IMR-90 (cell line): ENCODE data around the gene CCND1. TPM values are rescaled to one million over a fixed set of nuclear protein-coding genes. Genes with fewer than 3 reads are reported as not detected.

Experiments
- ATAC-seq: fragments of 200-7000 bp; cut with Tn5 transposase; 2 replicates; pipeline ENCODE4 v1.9.1; 2020; ENCODE audit warnings: low read depth, mild to moderate bottlenecking, moderate library complexity
- BruUV-seq: library from RNA; stranded (reverse); fragments of 400-500 nt; replicated peaks from 2 replicates; lab custom pipeline; 2021; lab: Mats Ljungman, UMichigan
- CTCF ChIA-PET: fragments of 300-600 bp; formaldehyde crosslinking; extraction: SDS; loops from one replicate; lab custom pipeline; 2021; ENCODE audit warnings: antibody characterized with exemption; lab: Yijun Ruan, JAX
- POLR2A ChIA-PET: fragments of 300-600 bp; sonication (Branson Sonifier 250); formaldehyde crosslinking; loops from one replicate; lab custom pipeline; 2022; ENCODE audit warnings: antibody characterized with exemption; ENCODE audit not compliant: unreplicated experiment; lab: Charles Lee
- DNase-seq: peaks from one replicate; pipeline ENCODE4 v3.0.0; 2013
- H2AFZ ChIP-seq: replicated peaks from 2 replicates; pipeline ENCODE3; 2013; ENCODE audit warnings: low read length, mild to moderate bottlenecking; ENCODE audit not compliant: poor library complexity
- H2AK5ac ChIP-seq: 2 replicates; pipeline ENCODE4 v1.6.1; 2013; ENCODE audit warnings: low read depth, low read length, inconsistent platforms
- H2AK9ac ChIP-seq: replicated peaks from 2 replicates; pipeline ENCODE3; 2013; ENCODE audit warnings: mild to moderate bottlenecking, low read depth, low read length, moderate library complexity; ENCODE audit not compliant: poor library complexity
- H2BK120ac ChIP-seq: 2 replicates; pipeline ENCODE4 v1.6.1; 2013; ENCODE audit warnings: low read depth, low read length, inconsistent platforms
- H2BK15ac ChIP-seq: 3 replicates; pipeline ENCODE4 v1.6.1; 2013; ENCODE audit warnings: low read depth, low read length, inconsistent platforms
- H2BK20ac ChIP-seq: 2 replicates; pipeline ENCODE4 v1.6.1; 2013; ENCODE audit warnings: low read depth, mild to moderate bottlenecking, inconsistent platforms, low read length, moderate library complexity
- H2BK5ac ChIP-seq: 2 replicates; pipeline ENCODE4 v1.6.1; 2013; ENCODE audit warnings: mild to moderate bottlenecking, low read depth, low read length, inconsistent platforms; ENCODE audit not compliant: poor library complexity, severe bottlenecking
- H3K14ac ChIP-seq: replicated peaks from 2 replicates; pipeline ENCODE4 v1.6.1; 2013; ENCODE audit warnings: low read depth, low read length, inconsistent platforms
- H3K18ac ChIP-seq: 2 replicates; pipeline ENCODE4 v1.6.1; 2013; ENCODE audit warnings: low read depth, low read length, control low read depth
- H3K23ac ChIP-seq: 2 replicates; pipeline ENCODE4 v1.6.1; 2013; ENCODE audit warnings: low read depth, low read length, inconsistent platforms
- H3K27ac ChIP-seq: 2 replicates; pipeline ENCODE4 v1.5.1; 2013; ENCODE audit warnings: mild to moderate bottlenecking, control low read depth, low read length; ENCODE audit not compliant: insufficient read depth
- H3K27me3 ChIP-seq: 2 replicates; pipeline ENCODE4 v1.6.1; 2013; ENCODE audit warnings: low read length; ENCODE audit not compliant: control insufficient read depth, insufficient read depth
- H3K36me3 ChIP-seq: 2 replicates; pipeline ENCODE4 v1.6.1; 2013; ENCODE audit warnings: low read length, mixed read lengths; ENCODE audit not compliant: control insufficient read depth, insufficient read depth
- H3K4ac ChIP-seq: 2 replicates; pipeline ENCODE4 v1.6.1; 2013; ENCODE audit warnings: low read depth, low read length, inconsistent platforms
- H3K4me1 ChIP-seq: 2 replicates; pipeline ENCODE4 v1.6.1; 2013; ENCODE audit warnings: low read length, mixed read lengths; ENCODE audit not compliant: control insufficient read depth, insufficient read depth
- H3K4me2 ChIP-seq: 2 replicates; pipeline ENCODE4 v1.6.1; 2013; ENCODE audit warnings: low read depth, mild to moderate bottlenecking, control low read depth, low read length, moderate library complexity
- H3K4me3 ChIP-seq: 2 replicates; pipeline ENCODE4 v1.5.1; 2013; ENCODE audit warnings: low read depth, mild to moderate bottlenecking, control low read depth, low read length, moderate library complexity; ENCODE audit not compliant: insufficient read depth
- H3K56ac ChIP-seq: 2 replicates; pipeline ENCODE4 v1.6.1; 2013; ENCODE audit warnings: low read length, inconsistent platforms; ENCODE audit not compliant: insufficient read depth; ENCODE audit errors: extremely low read depth
- H3K79me1 ChIP-seq, 2 experiments: 2 replicates each; pipeline ENCODE4 v1.6.1; 2013; ENCODE audit warnings: low read length in 2 of 2, inconsistent platforms in 1 of 2, low read depth in 1 of 2
- H3K9ac ChIP-seq: 2 replicates; pipeline ENCODE4 v1.6.1; 2013; ENCODE audit warnings: low read depth, low read length, control low read depth
- H3K9me1 ChIP-seq: 2 replicates; pipeline ENCODE4 v1.6.1; 2013; ENCODE audit warnings: low read length, inconsistent platforms; ENCODE audit not compliant: insufficient read depth
- H3K9me3 ChIP-seq: 2 replicates; pipeline ENCODE4 v1.6.1; 2013; ENCODE audit warnings: low read length; ENCODE audit not compliant: control insufficient read depth, insufficient read depth
- H4K20me1 ChIP-seq: 2 replicates; pipeline ENCODE4 v1.6.1; 2013; ENCODE audit warnings: low read length, inconsistent platforms; ENCODE audit not compliant: insufficient read depth
- H4K5ac ChIP-seq: 2 replicates; pipeline ENCODE4 v1.6.1; 2013; ENCODE audit warnings: mild to moderate bottlenecking, low read depth, low read length, control low read depth
- H4K8ac ChIP-seq, 2 experiments: 2 replicates each; pipeline ENCODE4 v1.6.1; 2013; ENCODE audit warnings: low read depth in 2 of 2, low read length in 2 of 2, control low read depth in 1 of 2, inconsistent platforms in 1 of 2
- H4K91ac ChIP-seq: 2 replicates; pipeline ENCODE4 v1.6.1; 2013; ENCODE audit warnings: low read depth, low read length, inconsistent platforms; ENCODE audit not compliant: insufficient read depth
- CTCF ChIP-seq: conservative IDR thresholded peaks from 2 replicates; pipeline ENCODE4 v1.5.1; 2012; ENCODE audit warnings: mild to moderate bottlenecking, low read depth, low read length, improper control_type of control experiment
- FOS ChIP-seq: fragments of 150-350 bp; IDR thresholded peaks from 2 replicates; pipeline ENCODE4 v1.6.1; 2016; ENCODE audit warnings: low read depth, low read length
- MAFK ChIP-seq: IDR thresholded peaks from 2 replicates; pipeline ENCODE4 v1.6.1; 2012; ENCODE audit warnings: low read depth, low read length, improper control_type of control experiment
- MXI1 ChIP-seq: IDR thresholded peaks from 2 replicates; pipeline ENCODE4 v1.6.1; 2012; ENCODE audit warnings: low read depth, mild to moderate bottlenecking, low read length, moderate library complexity, borderline replicate concordance
- RAD21 ChIP-seq: IDR thresholded peaks from 2 replicates; pipeline ENCODE4 v1.6.1; 2012; ENCODE audit warnings: low read length, improper control_type of control experiment
- SMC3 ChIP-seq: fragments of 150-350 bp; IDR thresholded peaks from 2 replicates; pipeline ENCODE4 v1.6.1; 2016; ENCODE audit warnings: low read depth, mild to moderate bottlenecking, antibody characterized with exemption, low read length, moderate library complexity
- WGBS, 2 experiments: methylation state at CpG; one replicate each; pipeline versions ENCODE4 v1.1.5 to v1.1.7; 2013; ENCODE audit warnings: missing lambda C conversion rate in 2 of 2; ENCODE audit not compliant: insufficient read length in 1 of 2; ENCODE audit errors: extremely low coverage in 2 of 2; 5-methylcytosine and 5-hydroxymethylcytosine counted together
- dilution Hi-C: fragments of 300-500 bp; cut with HindIII; formaldehyde crosslinking; loops from one replicate; pipeline ENCODE4 v1.14.3; 2018; ENCODE audit warnings: low sequenced_read_pairs; ENCODE audit not compliant: unreplicated experiment
- in situ Hi-C: fragments of 300-500 bp; cut with MboI; formaldehyde crosslinking; loops from 3 replicates; pipeline ENCODE4 v1.14.3; 2019; ENCODE audit warnings: low sequenced_read_pairs, inconsistent platforms, mixed read lengths
- intact Hi-C: fragments of 100-400 bp; cut with micrococcal nuclease; formaldehyde crosslinking; loops from 2 replicates; pipeline ENCODE4 v1.10.0; 2022
- polyA plus RNA-seq, 3 experiments: library from polyadenylated mRNA; depleted of rRNA; stranded (reverse); fragments of >200 nt; gene quantifications; 2 replicates each; pipeline ENCODE4 v1.2.3, GENCODE V29; 2012; ENCODE audit warnings: low replicate concordance in 1 of 3
- total RNA-seq: library from RNA; depleted of rRNA; stranded (reverse); fragments of >200 nt; gene quantifications from 2 replicates; pipeline ENCODE4 v1.2.3, GENCODE V29; 2012

CCND1 gene
- total and polyA plus RNA-seq, 2 of the 4 experiments (the other 2 are of a cell fraction): 481 to 748 TPM

- no peak overlapping the region for H3K27ac ChIP-seq
- H3K56ac ChIP-seq: no peak overlapping the region
- no peak overlapping the region for H2AK5ac ChIP-seq
- ChIA-PET POLR2A (no interaction called here), CTCF (interaction anchor here (1.3 kb wide), 1 partner anchor 11 kb away, joined by 6 read pairs; no protein-coding TSS in a partner anchor)
- no peak overlapping the region for H3K9ac ChIP-seq
- H2BK120ac ChIP-seq: no peak overlapping the region
- DNase-seq (no peak), ATAC-seq (no peak)
- no peaks in the 10 kb centered on the region for H3K9me3 ChIP-seq
- peaks cover 12% of the 10 kb centered on the region for H3K36me3 ChIP-seq
- H4K8ac ChIP-seq: no peak overlapping the region
- in situ Hi-C loops (loop anchor here (25.0 kb wide), 2 partner anchors 722 to 1047 kb away; no protein-coding TSS in a partner anchor), intact Hi-C loops (no loop called here), dilution Hi-C loops (no loop called here)
- H3K4ac ChIP-seq: no peak overlapping the region
- H2AFZ ChIP-seq: no peak overlapping the region
- no peak overlapping the region for H2BK15ac ChIP-seq
- H2AK9ac ChIP-seq: no peak overlapping the region
- H3K9me1 ChIP-seq: no peaks in the 10 kb centered on the region
- peaks cover 12% of the 10 kb centered on the region; the same call in 1 of the 2 replicates for H3K4me1 ChIP-seq
- H3K4me3 ChIP-seq: no peak overlapping the region
- TF ChIP-seq RAD21 (no peak), MAFK (no peak), MXI1 (no peak), FOS (no peak), CTCF (no peak), SMC3 (no peak)
- WGBS, 2 experiments: 96% methylated on average over 4 of the region's 12 CpGs; no CpG with 5 or more reads in 1 of the 2 experiments
- peaks cover 17% of the 10 kb centered on the region for H4K20me1 ChIP-seq
- H2BK5ac ChIP-seq: no peak overlapping the region
- H2BK20ac ChIP-seq: no peak overlapping the region
- H3K14ac ChIP-seq: no peak overlapping the region
- H4K5ac ChIP-seq: no peak overlapping the region
- no peak overlapping the region for H3K18ac ChIP-seq
- H4K91ac ChIP-seq: no peak overlapping the region
- H3K79me1 ChIP-seq: peaks cover 0 to 8% of the 10 kb centered on the region in 2 experiments; a peak in 2 of 4 replicates
- no TSS peak for BruUV-seq
- no peak overlapping the region for H3K4me2 ChIP-seq
- no peaks in the 10 kb centered on the region for H3K27me3 ChIP-seq
- no peak overlapping the region for H3K23ac ChIP-seq
Measured at GRCh38 chr11:69659591-69659990, 18.6 kb downstream of the CCND1 start.
